Measurements from ENCODE around the gene GLUD2.

GLUD2 gene

DNA sequence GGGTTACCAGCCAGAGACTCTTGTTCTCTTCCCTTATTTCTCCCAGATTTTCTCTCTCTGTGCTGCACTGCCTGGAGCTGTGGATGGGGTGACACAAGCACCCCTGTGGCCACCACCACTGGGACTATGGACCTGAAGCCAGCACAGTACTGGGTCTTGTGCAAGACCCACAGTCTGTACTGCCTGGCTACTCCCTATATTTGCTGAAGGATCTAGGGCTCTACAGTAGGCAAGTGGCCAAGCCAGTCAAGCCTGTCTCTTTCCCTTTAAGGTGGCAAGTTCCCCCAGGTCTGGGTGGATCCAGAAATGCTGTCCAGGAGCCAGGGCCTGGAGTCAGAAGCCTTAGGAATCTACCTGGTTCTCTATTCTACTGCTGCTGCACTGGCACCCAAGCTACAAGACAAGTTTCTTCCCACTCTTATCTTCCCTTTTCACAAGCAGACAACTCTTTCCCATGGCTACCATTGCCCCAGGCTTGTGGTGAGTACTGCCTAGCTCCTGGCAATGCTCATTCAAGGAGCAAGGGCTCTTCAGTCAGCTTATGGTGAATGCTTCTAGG lies 33.4 kb upstream of the GLUD2 start:
- Histone ChIP-seq H3K27ac (no peak overlapping the region), H3K4me3 (no peak overlapping the region)
- TF ChIP-seq, protein P1, sequence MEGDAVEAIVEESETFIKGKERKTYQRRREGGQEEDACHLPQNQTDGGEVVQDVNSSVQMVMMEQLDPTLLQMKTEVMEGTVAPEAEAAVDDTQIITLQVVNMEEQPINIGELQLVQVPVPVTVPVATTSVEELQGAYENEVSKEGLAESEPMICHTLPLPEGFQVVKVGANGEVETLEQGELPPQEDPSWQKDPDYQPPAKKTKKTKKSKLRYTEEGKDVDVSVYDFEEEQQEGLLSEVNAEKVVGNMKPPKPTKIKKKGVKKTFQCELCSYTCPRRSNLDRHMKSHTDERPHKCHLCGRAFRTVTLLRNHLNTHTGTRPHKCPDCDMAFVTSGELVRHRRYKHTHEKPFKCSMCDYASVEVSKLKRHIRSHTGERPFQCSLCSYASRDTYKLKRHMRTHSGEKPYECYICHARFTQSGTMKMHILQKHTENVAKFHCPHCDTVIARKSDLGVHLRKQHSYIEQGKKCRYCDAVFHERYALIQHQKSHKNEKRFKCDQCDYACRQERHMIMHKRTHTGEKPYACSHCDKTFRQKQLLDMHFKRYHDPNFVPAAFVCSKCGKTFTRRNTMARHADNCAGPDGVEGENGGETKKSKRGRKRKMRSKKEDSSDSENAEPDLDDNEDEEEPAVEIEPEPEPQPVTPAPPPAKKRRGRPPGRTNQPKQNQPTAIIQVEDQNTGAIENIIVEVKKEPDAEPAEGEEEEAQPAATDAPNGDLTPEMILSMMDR (IDR thresholded peaks at IDR 0.05), result no peak
- DNase-seq (ENCODE audit: low spot score), result no peak

GRCh38 chrX:121014826-121015225 lies 32.6 kb upstream of the GLUD2 start:
- TF ChIP-seq, protein P1 (IDR thresholded peaks at IDR 0.05), result no peak
- no peak for DNase-seq (ENCODE audit: low spot score)
- Histone ChIP-seq H3K27ac (no peak overlapping the region), H3K4me3 (no peak overlapping the region)

GRCh38 chrX:121028419-121028818 lies 19.0 kb upstream of the GLUD2 start:
- H3K27ac ChIP-seq, result no peak overlapping the region
- DNase-seq (ENCODE audit: low spot score), result no peak
- TF ChIP-seq, protein P1 (IDR thresholded peaks at IDR 0.05), result no peak

GRCh38 chrX:121030083-121030482 lies 17.3 kb upstream of the GLUD2 start:
- Histone ChIP-seq H3K27ac (no peak overlapping the region), H3K4me3 (no peak overlapping the region)
- no peak for DNase-seq (ENCODE audit: low spot score)
- TF ChIP-seq, protein P1 (IDR thresholded peaks at IDR 0.05), result no peak

More at GRCh38 chrX:121028419-121028818, 19.0 kb upstream of the GLUD2 start:
- H3K4me3 ChIP-seq, result no peak overlapping the region

GRCh38 chrX:121032531-121032930 lies 14.9 kb upstream of the GLUD2 start:
- TF ChIP-seq, protein P1 (IDR thresholded peaks at IDR 0.05), result no peak
- DNase-seq (ENCODE audit: low spot score), result no peak
- H3K27ac ChIP-seq, result no peak overlapping the region

GRCh38 chrX:121036137-121036536 lies 11.3 kb upstream of the GLUD2 start:
- Histone ChIP-seq H3K4me3 (no peak overlapping the region), H3K27ac (no peak overlapping the region)
- DNase-seq (ENCODE audit: low spot score), result no peak
- TF ChIP-seq, protein P1 (IDR thresholded peaks at IDR 0.05), result no peak

More at GRCh38 chrX:121032531-121032930, 14.9 kb upstream of the GLUD2 start:
- no peak overlapping the region for H3K4me3 ChIP-seq

DNA sequence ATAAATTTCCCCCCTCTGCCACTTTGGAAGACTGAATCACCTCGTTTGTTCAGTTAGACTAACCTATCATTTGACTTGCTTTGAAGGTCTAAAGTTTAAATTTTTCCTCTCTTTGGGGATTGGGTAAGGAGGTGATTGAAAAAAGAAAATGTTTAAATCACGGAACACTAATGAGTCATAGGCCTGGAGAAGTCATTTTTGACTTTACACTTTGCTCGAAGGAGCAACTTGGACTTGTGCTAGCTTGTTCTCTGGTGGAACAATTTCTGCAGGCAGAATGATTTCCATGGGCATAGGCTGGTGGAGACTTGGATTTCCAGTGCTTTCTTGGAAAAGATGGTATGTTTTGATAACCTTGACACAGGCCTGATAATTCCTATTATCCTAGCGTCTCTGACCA lies 10.5 kb upstream of the GLUD2 start:
- H3K4me3 ChIP-seq, result no peak overlapping the region
- no peak for DNase-seq (ENCODE audit: low spot score)
- no peak overlapping the region for H3K27ac ChIP-seq
- TF ChIP-seq, protein P1 (IDR thresholded peaks at IDR 0.05), result no peak
